GM10248 (cell line): ENCODE results near the gene CADPS.

Source experiments
- CTCF ChIA-PET: fragments of 300-600 bp; sonication (Branson Sonifier 250); formaldehyde crosslinking; extraction: SDS; loops from one replicate; lab custom pipeline; 2021; ENCODE audit warnings: antibody characterized with exemption; lab: Yijun Ruan, JAX
- POLR2A ChIA-PET: fragments of 350-650 bp; sonication (Branson Sonifier 250); formaldehyde crosslinking; extraction: SDS; loops from one replicate; lab custom pipeline; 2020; ENCODE audit warnings: antibody characterized with exemption; lab: Yijun Ruan, JAX
- DNase-seq: peaks from one replicate; pipeline ENCODE4 v3.0.0; 2012; ENCODE audit errors: extremely low spot score
- TF ChIP-seq, protein P1 (sequence below): IDR thresholded peaks from 2 replicates; pipeline ENCODE4 v1.5.1; 2012; ENCODE audit warnings: mild to moderate bottlenecking, low read depth; ENCODE audit errors: extremely low read depth, missing control alignments, control extremely low read depth

CADPS gene

DNA sequence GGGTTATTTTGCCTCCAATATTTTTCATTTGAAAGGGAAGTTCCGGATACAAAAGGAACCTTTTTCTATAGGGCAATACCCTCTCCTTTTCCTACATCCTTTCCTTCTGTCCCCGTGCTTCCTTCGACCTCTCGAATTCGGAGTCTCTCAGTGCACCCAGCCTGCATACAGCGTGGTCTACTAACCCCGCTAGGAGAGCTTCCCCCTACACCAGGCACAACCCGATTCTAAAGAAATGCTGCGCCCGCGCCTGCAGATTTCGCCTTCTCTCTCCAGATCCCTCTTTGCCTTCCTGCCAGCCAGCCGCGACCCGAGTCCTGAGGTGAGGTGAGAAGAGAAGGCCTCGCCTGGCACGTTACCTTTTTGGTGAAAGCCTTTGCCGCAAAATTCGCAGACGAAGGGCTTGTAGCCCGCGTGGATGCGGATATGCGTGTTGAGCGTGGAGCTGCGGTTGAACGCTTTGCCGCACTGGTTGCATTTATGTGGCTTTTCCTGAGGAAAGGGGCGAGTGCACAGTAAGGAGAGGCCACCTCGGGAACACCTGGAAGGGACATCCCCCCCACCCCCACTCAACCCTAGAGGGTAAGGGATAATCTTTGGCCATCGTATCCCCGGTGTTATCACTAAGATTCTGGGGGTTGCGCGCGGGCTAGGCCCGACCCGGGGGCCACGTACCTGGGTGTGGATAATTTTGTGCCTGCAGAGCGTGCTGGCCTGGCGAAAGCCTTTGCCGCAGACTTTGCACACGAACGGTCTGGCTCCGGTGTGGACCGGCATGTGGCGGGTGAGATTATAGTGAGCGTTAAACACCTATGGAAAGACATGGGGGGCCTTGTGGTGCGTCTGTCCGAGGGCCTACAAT lies 504.1 kb downstream of the CADPS start:
- ChIA-PET CTCF (no interaction called here), POLR2A (no interaction called here)
- TF ChIP-seq, protein P1, sequence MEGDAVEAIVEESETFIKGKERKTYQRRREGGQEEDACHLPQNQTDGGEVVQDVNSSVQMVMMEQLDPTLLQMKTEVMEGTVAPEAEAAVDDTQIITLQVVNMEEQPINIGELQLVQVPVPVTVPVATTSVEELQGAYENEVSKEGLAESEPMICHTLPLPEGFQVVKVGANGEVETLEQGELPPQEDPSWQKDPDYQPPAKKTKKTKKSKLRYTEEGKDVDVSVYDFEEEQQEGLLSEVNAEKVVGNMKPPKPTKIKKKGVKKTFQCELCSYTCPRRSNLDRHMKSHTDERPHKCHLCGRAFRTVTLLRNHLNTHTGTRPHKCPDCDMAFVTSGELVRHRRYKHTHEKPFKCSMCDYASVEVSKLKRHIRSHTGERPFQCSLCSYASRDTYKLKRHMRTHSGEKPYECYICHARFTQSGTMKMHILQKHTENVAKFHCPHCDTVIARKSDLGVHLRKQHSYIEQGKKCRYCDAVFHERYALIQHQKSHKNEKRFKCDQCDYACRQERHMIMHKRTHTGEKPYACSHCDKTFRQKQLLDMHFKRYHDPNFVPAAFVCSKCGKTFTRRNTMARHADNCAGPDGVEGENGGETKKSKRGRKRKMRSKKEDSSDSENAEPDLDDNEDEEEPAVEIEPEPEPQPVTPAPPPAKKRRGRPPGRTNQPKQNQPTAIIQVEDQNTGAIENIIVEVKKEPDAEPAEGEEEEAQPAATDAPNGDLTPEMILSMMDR = no peak
- no peak for DNase-seq

DNA sequence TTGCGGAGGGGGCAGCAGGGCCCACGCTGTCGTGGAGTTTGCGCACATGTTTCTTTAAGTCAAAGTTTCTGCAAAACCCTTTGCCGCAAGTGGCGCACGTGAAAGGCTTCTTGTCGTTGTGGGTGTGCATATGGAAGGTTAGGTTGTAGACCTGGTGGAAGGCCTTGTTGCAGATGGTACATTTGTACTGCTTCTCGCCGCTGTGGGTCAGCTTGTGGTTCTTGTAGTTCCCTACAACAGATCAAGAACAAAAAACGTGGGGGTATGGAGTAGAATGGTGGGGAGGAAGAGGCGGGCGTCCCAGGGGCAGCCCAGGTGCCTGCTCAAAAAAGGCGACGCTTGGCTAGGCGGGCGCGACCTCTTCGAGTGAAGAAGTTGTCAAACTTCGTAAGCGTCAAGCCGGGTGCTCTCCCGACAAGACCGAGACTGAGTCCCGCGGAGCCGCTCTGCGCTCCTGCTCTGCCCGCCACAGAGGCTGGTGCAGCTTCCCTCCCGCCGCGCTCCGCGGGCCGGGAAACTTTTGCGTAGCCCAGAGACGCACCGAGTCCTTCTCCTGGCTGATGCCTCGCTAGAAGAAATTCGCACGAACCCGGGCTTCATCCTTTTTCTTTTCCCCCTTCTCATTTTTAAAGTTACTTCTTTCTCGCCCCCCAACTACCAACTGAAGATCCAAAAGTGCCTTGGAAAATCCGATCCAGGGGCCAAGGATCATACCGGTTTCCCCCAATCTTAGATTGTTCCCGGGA lies 504.9 kb downstream of the CADPS start:
- ChIA-PET CTCF (no interaction called here), POLR2A (no interaction called here)
- DNase-seq = no peak
- TF ChIP-seq, protein P1 = no peak

DNA sequence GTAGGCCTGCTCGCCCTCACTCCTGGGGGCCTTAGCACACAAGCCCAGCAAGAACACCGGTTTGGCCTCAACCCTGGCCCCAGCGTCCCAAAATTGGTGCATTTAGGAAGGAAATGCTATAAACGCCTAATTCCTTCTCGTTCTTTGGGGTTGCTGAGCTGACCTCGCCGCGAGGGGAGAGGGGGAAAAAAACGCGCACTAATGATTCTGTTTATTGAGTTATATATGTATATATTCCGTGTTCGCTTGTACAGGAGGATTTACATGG lies 505.8 kb downstream of the CADPS start:
- CTCF ChIA-PET = no interaction called here
- TF ChIP-seq, protein P1 = no peak
- DNase-seq = no peak
- POLR2A ChIA-PET = no interaction called here

DNA sequence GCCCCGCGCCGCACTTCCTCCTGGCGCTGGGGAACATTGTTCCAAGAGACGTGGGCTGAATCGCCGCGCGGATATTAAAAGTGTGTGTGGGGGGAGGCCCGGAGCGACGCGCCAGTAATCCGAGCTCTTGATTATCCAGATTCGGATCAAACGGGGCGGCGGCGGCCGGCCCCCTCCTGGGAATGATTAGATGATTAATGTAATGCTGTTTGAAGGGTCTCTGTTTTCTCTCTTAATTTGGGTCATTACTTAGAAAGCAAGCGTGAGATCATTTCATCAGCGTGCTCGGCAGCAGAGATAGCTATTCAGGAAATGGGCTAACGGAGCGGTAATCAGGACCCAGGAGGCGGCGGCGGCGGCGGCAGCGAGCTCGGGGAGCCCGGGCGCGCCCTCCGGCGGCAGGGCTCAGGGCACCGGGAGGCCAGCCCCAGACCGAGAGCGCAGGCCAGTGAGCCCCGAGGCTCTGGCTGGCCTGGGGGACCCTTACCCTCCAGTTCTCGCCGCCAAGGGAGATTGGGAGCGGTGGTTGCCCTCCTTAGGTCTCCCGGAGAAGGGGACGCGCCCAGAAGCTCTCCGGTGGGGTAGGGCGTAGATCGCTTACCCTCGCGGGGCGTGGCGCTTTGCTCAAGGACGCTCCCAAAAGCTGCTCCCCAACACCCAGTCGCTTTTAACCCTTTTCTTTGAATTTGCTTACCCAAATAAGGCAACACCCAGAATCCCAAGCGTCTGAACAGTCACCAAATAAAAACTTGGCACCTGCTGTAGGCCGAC lies 506.3 kb downstream of the CADPS start:
- DNase-seq = no peak
- ChIA-PET POLR2A (no interaction called here), CTCF (interaction anchor here (1.1 kb wide), 1 partner anchor 37 kb away, joined by 3 read pairs; no protein-coding TSS in a partner anchor)
- TF ChIP-seq, protein P1 = no peak

DNA sequence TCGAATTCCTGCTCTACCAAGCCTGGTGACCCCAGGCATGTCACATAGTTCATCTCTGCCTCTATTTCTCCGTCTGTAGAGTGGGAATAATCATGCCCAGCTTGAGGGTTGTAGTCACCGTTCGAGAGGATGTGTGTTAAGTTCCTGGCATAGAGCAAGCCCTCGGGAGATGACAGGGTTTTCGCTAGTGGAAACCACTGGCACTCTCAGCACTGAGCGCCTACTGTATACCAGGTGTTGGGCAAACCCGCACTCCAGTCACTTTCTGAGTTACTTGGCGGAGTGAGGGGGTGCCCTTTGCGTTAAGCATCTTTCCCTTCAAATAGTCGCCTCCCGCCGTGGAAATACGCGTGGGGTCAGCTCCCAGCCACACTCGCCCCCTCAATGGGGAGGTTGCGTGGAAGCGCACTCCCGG lies 506.9 kb downstream of the CADPS start:
- CTCF ChIA-PET = interaction anchor here (1.1 kb wide), 1 partner anchor 36 kb away, joined by 3 read pairs; no protein-coding TSS in a partner anchor
- TF ChIP-seq, protein P1 = no peak
- DNase-seq = no peak
- POLR2A ChIA-PET = no interaction called here

DNA sequence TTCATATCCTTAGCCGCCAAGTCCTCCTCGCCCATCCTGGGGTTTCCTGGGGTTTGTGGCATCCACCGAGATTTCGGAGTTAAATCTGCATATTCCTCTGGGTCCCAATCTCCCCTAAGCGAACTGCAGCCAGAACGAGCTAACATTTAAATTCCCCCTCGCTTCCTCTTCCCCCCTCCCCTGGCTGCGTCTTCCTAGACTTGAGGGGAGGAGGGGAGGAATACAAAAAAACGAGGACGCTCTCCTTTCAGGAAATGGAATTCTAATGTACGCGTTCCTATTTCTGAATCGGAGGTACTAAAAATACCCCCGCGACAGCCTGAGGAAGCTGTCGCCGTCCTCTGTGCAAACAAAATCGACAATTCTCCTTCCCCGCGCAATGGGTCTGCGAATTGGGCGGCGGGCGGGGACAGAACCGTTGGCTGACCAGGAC lies 507.4 kb downstream of the CADPS start:
- TF ChIP-seq, protein P1 = no peak
- POLR2A ChIA-PET = no interaction called here
- DNase-seq = no peak
- CTCF ChIA-PET = interaction anchor here (1.7 kb wide), 1 partner anchor 36 kb away, joined by 4 read pairs; no protein-coding TSS in a partner anchor
